C1 segment of cervical spinal cord (tissue), 14 donors: ENCODE data around the gene GNPNAT1.
A peak's percentile ranks its signal among the peaks of the same experiment; 100 is the strongest.
"Not testable (repeated sequence)": the region's sequence is repeated elsewhere in the genome, so short reads cannot be mapped to it uniquely, and the experiment has no call there.

Experiments
- DNase-seq, 14 donors: peaks; one replicate each; lab custom pipeline; 2025; lab: John Stamatoyannopoulos, UW

The GNPNAT1 gene

GRCh38 chr14:52790011-52790755, 1.2 kb downstream of the GNPNAT1 start:
- no peak for DNase-seq

- DNase-seq, result no peak
Observed at GRCh38 chr14:52789118-52789517, 2.3 kb downstream of the GNPNAT1 start.

- no peak for DNase-seq
Observed at GRCh38 chr14:52786887-52787286, 4.5 kb downstream of the GNPNAT1 start.

GRCh38 chr14:52783206-52783605, 8.2 kb downstream of the GNPNAT1 start:
- no peak for DNase-seq

- DNase-seq, result no peak
Observed at GRCh38 chr14:52781629-52782028, 9.8 kb downstream of the GNPNAT1 start.

- DNase-seq, result no peak
Observed at GRCh38 chr14:52780893-52781292, 10.5 kb downstream of the GNPNAT1 start.

GRCh38 chr14:52778702-52779101, 12.7 kb downstream of the GNPNAT1 start:
- DNase-seq, result no peak

- DNase-seq, result no peak
Observed at GRCh38 chr14:52776816-52777215, 14.6 kb downstream of the GNPNAT1 start.

- no peak for DNase-seq
Observed at GRCh38 chr14:52769887-52770286, 21.5 kb downstream of the GNPNAT1 start.

GRCh38 chr14:52767058-52767833, 24.2 kb downstream of the GNPNAT1 start:
- DNase-seq, result no peak

- DNase-seq, result not testable (repeated sequence)
Observed at GRCh38 chr14:52762923-52763322, 28.5 kb downstream of the GNPNAT1 start.

GRCh38 chr14:52759145-52759544, 32.3 kb downstream of the GNPNAT1 start:
- no peak for DNase-seq

- no peak for DNase-seq
Observed at GRCh38 chr14:52755607-52756316, 35.6 kb downstream of the GNPNAT1 start.

GRCh38 chr14:52748647-52749292, 42.6 kb downstream of the GNPNAT1 start:
- no peak for DNase-seq

- DNase-seq, result no peak
Observed at GRCh38 chr14:52741865-52742264, 49.5 kb downstream of the GNPNAT1 start.

GRCh38 chr14:52740751-52741150, 50.7 kb downstream of the GNPNAT1 start:
- no peak for DNase-seq

GRCh38 chr14:52738409-52738808, 53.0 kb downstream of the GNPNAT1 start:
- DNase-seq, result no peak

- DNase-seq, result no peak
Observed at GRCh38 chr14:52735921-52736489, 55.4 kb downstream of the GNPNAT1 start.

GRCh38 chr14:52733824-52734223, 57.6 kb downstream of the GNPNAT1 start:
- DNase-seq, result no peak

GRCh38 chr14:52730709-52731111, 60.7 kb downstream of the GNPNAT1 start:
- DNase-seq, result peak in 1 of 14 donors; percentile 13

GRCh38 chr14:52729925-52730708, 61.3 kb downstream of the GNPNAT1 start, which contains the start of gene STYX:
STYX (plus strand) TSS chr14:52730166; CDS start chr14:52730475, 309 bp downstream.
- peak; percentile 77 to 99 (median 94) for DNase-seq
